Fibroblast of skin of left biceps (primary cell): ENCODE results near the gene ABHD2.
"Not testable (repeated sequence)": the region's sequence is repeated elsewhere in the genome, so short reads cannot be mapped to it uniquely, and the experiment has no call there.

ENCODE experiments used
- DNase-seq, 2 experiments: peaks; one replicate each; pipeline ENCODE4 v3.0.0-alpha.2; 2013; ENCODE audit warnings: low read depth in 2 of 2

ABHD2 gene, protein sequence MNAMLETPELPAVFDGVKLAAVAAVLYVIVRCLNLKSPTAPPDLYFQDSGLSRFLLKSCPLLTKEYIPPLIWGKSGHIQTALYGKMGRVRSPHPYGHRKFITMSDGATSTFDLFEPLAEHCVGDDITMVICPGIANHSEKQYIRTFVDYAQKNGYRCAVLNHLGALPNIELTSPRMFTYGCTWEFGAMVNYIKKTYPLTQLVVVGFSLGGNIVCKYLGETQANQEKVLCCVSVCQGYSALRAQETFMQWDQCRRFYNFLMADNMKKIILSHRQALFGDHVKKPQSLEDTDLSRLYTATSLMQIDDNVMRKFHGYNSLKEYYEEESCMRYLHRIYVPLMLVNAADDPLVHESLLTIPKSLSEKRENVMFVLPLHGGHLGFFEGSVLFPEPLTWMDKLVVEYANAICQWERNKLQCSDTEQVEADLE

DNA sequence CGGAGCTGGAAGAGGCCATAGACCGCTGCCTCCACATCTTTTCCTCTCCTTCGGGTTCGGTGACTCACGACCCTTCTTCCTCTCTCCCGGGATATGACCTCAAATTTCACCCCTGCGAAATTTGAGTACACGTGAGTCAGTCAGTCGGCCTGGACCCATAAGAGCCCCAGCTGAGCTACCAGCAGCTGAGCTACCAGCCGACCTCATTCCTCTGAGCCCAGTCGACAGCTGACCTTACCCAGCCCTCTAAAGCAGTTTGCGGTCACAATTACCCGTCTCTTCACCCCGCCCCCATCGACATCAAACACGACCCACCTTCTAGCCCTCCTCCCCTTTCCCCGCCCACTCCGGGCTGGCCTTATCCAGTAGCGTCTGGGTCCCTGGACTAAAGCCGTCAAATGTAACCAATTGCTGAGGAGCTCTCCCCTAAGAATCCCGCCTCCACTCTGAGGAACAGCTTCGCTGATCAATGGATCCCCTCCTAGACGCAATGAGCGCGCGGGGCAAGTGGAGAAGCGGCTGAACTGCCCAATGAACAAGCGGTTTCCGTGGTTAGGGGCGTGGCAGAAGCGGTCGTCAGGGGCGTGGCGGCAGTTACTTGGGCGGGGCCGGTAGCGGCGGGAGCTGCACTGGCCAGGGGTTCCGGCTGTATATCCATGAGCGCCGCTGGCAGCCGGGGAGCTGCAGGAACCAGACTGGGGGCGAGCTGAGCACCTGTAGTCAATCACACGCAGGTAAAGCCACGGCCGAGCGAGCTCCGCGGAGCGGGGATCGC lies at the start of gene ABHD2:
ABHD2 (plus strand) TSS at position 627 of the 775 bp plus-strand sequence. CDS start 27,872 bp downstream, outside the sequence.
- DNase-seq = peak; percentile 99

DNA sequence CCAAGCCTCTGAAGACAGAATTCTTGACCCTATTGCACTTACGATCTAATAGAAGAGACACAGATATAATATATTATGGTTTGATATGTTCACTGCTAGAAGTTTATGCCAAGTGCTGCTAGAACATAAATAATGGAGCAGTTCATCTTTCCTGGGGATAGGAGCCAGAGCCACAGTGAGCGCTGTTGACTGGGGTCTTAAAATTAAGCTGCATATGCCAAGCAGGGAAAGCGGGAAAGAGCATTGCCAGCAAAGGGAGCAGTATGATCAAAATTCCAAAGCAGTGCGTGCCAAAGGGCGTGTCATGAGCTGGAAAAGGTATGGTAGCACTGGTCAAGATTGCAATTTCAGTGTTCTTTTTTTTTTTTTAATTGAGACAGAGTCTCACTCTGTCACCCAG lies 49.1 kb upstream of the ABHD2 start:
- no peak for DNase-seq

DNA sequence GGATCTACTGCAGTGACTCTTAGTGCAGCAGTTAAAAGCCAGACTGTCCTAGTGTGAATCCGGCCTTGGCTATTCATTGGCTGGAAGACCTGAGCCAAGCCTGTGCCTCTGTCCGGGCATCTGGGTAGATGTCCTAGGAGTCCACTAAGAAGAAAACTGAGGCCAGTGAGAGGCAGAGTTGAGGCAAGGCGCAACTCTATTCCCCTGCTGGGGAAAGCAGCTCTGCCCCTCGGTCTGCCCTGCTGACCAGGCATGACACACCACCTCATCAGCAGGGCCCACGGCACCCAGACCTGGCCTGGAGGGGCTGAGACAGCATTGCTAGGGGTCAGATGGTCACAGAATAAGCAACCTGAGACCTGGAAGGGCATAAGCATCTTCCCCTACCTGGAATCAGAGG lies 46.7 kb upstream of the ABHD2 start:
- no peak for DNase-seq

DNA sequence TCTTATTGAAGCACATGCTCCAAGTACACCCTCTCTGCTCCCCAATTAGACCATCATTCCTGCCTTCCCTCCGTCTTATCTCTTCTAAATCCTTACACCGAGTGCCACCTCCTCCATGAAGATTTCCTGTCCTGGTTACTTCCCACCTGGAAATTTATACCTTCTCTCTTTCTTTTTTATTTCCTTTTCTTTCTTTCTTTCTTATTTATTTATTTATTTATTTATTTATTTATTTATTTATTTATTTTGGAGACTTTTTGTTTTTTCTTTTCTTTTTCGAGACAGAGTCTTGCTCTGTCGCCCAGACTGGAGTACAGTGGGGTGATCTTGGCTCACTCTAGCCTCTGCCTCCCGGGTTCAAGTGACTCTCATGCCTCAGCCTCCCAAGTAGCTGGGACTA lies 45.9 kb upstream of the ABHD2 start:
- DNase-seq = no peak

DNA sequence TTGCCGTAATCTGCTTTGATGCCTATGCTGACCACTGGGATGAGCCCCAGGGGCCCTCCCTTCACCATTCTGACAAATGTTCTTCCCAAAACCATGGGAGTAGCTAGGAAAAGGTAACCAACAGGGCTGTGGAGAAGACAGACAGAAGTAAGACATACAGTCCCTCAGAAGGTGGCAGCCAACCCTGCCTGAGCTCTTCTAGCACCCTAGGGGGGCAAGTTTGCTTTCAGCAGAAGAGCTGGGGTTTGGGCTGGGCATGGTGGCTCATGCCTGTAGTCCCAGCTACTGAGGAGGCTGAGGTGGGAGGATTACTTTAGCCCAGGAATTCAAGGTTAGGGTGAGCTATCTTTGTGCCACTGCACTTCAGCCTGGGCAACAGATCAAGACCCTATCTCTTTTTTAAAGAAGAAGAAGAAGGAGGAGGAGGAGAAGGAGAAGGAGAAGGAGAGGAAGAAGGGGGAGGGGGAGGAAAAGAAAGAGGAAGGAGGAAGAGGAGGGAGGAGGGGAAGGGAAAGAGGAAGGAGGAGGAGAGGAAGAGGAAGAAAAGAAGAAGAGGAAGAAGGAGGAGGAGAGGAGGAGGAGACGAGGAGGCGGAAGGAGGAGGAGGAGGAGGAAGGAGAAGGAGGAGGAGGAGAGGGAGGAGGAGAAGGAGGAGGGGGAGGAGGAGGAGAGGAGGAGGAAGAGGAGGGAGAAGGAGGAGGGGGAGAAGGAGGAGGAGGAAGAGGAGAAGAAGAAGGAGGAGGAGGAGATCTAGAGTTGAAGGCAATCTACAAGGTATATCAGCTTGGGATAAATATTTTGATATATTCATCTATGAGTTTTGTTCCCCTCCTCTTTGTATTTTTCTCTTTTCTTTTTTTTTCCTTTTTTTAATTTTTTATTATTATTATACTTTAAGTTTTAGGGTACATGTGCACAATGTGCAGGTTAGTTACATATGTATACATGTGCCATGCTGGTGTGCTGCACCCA lies 44.9 kb upstream of the ABHD2 start:
- no peak for DNase-seq

DNA sequence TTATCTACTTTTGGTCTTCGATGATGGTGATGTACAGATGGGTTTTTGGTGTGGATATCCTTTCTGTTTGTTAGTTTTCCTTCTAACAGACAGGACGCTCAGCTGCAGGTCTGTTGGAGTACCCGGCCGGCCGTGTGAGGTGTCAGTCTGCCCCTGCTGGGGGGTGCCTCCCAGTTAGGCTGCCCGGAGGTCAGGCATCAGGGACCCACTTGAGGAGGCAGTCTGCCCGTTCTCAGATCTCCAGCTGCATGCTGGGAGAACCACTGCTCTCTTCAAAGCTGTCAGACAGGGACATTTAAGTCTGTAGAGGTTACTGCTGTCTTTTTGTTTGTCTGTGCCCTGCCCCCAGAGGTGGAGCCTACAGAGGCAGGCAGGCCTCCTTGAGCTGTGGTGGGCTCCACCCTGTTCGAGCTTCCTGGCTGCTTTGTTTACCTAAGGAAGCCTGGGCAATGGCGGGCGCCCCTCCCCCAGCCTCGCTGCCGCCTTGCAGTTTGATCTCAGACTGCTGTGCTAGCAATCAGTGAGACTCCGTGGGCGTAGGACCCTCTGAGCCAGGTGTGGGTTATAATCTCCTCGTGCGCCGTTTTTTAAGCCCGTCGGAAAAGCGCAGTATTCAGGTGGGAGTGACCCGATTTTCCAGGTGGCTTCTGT lies 39.1 kb upstream of the ABHD2 start:
- DNase-seq = not testable (repeated sequence)

DNA sequence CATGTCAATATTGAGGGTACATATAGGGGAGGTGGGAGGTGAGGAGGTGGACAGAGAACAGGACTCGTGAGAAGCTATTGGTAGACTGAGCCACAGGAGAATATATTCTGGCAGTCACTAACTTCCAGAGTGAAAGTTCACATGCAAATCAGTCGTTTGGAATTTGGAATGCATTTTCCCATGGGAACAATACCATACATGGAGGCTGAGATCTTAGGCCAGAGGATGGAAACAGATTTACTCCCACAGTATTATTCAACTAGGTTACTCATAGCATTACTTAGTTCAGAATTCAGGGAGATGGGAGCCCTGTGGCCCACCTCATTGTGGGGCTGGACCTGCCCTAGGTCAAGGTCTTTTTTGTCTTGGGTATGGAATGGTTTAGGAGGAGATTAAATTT lies 36.4 kb upstream of the ABHD2 start:
- DNase-seq = peak; percentile 92 to 94

DNA sequence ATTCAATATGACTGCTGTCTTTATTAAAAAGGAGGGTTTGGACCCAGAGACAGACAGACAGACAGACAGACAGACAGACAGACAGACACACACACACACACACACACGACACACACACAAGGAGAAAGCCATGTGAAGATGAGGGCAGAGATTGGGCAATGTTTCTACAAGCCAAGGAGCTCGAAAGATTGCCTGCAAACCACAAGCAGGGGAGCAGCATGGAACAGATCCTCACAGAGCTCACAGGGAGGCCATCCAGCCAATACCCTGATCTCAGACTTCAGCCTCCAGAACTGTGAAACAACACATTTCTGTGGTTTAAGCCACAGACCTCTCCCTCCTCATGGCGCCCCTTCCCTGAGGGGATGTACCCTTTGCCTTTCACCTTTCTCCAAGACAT lies 35.8 kb upstream of the ABHD2 start:
- peak; percentile 96 for DNase-seq

DNA sequence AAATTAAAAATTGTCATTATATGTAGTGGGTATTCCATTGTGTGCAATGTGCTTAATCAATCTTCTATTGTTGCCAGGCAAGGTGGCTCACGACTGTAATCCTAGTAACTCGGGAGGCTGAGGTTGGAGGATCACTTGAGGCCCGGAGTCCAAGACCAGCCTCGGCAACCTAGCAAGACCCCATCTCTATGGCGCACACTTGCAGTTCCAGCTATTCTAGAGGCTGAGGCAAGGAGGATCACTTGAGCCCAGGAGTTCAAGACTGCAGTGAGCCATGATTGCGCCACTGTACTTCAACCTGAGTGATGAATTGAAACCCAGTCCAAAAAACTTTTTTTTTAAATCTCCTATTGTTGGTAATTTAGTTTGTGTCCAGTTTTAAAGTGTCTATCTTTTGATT lies 33.4 kb upstream of the ABHD2 start:
- DNase-seq = no peak

DNA sequence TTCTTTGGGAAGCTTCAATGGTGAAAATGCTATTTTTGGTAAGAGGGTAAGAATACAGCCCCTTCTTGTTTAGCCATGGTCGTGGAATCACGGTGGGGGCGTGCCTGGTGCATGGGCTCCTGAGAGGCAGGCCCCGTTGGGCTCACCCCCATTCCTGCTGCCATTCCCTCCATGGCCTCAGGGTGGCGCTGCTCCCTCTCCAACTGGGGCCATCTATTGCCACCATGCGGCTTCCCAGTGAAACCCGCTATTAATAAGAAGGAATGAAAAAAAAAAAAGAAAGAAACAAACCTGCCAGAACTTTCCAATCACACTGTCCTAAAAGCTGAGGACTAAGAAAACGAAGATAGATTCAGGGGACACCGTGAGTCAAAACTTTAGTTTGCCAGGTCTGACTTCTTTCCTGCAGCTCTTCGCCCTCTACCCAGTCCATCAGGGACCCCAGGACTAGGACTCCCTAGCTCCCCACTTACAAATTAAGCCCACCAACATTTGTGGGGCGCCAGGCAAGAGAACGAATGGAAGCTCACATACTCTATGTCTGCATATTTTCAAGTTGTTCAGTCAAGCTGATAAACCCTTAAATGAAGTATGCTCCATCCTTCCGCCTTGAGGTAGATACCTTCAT lies 30.6 kb upstream of the ABHD2 start:
- peak in 1 of 2 experiments; percentile 32 for DNase-seq

DNA sequence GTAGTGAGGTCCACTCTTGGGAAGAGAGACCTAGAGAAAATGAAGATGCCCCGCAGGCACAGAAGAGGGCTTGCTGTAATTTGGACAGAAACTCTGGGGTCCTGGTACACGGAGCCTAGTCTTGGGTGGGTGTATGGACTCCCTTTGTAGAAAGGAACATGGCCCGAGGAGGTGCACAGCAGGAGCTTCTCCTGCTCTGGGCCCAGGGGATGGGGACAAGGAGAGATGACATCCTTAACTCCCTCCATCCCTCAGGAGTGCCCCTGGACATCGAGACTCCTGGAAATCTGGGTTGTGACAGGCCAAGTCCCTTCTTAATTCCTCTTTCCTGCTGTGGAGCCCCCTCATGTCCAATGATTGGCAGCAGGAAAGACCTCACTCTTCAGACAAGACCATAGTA lies 29.9 kb upstream of the ABHD2 start:
- no peak for DNase-seq

DNA sequence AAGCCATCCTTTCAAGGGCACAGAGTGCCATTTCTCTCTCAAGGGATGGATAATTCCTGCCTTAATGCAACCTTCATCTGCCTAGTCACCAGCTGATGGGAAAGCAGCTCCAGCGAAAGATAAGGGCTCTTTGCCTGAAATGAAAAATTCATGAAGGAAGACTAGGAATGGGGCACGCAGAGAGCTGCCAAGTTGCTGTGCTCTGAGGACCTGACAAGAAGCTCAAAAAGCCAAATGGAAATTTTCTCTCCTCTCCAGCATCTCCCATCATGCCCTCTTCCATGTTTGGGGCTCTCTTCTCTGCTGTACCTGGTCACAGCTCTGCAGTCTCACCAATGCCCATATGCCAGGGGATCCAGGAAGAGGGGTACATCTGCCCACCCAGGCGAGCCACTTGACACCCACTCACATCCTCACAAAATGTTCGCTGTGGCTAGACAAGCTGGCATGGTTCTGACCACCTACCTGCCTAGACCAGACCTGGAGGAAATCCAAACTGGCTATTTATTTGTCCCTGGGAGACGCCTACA lies 29.3 kb upstream of the ABHD2 start:
- no peak for DNase-seq

DNA sequence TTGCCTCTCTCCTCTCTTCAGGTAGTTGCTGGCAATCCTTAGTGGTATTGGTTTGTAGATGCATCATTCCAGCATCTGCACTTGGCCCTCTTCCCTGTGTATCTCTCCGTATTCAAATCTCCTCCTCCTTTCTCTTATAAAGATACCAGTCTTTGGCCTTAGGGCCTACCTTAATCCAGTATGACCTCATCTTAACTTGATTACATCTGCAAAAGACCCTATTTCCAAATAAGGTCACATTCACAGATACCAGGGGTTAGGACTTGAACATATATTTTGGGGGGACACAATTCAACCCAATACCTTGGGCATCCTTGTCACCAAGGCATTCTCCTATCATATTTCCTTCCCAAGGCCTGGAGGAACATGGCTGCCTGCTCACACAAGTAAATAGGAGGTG lies 22.0 kb upstream of the ABHD2 start:
- no peak for DNase-seq

DNA sequence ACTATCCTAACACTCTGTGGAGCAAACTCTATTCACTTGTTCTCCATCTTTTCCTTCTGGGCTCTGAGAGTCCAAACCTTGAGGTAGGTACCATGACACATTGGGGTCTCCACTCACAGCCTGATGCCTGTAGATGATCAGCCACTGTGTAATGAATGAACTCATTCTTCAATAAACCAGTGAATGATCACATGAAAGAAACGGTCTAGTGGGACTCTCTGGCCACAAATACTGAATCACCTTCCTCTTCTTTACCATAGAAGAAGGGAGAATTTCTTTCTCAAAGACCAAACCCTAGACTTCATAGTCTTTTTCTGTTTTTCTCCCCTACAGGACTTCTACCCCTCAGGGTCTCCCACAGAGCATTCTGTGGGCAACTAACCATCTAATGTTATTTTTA lies 20.5 kb upstream of the ABHD2 start:
- no peak for DNase-seq

DNA sequence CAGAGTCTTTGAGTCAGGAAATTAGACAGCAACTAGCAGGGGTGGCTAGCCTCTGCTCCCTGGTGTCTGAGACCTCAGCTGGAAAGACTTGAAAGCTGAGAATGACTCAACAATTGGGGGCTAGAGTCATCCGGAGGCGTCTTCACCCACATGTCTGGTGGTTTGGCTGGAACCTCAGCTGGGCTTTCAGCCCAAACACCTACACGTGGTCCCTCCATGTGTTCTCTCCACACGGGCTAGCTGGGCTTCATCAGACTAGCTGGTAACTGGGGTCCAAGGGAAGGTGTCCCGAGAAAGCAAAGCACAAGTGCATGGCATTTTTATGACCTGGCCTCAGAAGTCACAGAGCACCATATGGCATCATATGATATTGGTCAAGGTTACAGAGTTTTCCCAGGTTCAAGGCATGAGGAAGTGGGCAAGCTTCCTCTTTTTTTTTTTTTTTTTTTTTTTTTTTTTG lies 19.9 kb upstream of the ABHD2 start:
- peak; percentile 92 to 93 for DNase-seq

DNA sequence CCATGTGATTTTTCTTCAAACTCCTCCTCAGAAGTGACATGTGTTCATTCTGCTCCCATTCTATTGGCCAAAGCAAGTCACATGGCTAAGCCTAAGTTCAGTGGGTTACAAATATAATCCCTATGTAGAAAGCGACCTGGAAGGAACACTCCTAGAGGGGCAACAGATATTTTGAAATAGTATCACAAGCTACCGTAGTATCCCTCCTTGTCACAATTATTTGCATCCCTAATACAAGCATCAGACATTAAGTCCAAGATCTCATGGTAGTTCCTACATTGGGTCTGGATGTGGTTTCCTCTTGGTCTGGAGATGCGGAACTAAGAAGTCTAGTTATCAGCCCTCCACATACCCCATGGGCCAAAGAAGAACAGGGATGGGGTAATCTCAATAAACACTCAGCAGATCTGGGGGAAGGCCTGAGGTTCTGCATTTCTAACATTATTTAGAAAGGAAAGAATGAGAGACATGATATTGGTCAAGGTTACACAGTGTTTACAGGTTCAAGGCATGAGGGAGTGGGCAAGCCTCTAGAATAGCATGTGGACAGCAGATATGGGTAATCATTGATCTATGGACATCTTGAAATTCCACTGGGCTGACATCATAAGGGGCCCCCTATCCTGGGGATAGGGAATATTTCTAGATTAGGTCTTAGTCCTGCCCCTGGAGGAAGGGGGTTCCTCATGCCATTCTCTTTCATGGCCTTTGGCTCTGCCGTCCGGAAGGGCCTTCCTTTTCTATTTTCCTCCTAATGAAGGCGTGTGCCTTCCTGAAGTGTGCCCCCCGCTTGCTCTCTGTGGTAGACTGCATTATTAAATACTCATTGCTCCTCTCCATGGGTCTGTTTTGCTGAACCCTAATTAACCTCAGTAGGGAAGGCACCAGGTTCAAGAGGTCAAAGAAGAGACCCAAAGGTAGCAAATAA lies 17.8 kb upstream of the ABHD2 start:
- no peak for DNase-seq

DNA sequence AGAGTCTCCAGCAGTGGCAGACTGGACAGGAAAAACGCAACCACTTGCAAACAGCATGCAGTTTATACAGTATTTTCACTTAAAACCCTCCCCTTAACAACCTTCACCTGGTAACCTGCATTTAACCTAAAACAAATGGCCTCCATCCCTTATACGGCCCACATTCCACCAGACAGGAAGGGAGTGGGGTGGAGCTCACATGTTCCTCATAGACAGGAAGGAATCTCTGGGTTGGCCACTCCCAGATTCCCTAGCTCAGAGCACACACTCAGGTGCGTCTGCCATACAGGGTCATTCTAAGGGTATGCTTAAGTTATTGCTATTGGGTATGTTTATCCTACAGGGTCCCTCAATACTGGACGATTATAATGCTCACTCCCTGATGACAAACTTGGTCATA lies 16.8 kb upstream of the ABHD2 start:
- no peak for DNase-seq

DNA sequence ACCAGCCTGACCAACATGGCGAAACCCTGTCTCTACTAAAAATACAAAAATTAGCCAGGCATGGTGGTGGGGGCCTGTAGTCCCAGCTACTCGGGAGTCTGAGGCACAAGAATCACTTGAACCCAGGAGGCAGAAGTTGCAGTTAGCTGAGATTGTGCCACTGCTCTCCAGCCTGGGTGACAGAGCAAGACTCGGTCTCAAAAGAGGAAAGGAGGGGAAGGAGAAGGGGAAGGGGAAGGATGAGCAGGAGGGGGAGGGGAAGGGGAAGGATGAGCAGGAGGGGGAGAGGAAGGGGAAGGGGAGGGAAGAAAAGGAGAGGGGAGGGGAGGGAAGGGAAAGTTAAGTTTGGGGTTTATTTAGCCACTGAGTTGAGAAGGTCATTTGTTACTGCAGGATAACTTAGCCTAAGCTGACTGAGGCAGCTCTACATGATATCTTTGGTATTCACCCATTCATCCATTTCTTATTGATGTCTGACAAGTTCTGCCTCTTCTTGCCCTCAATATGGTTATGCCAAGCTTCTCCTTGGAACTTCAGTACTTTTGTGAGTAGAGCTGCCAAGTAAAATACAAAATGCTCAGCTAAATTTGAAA lies 15.9 kb upstream of the ABHD2 start:
- DNase-seq = no peak

DNA sequence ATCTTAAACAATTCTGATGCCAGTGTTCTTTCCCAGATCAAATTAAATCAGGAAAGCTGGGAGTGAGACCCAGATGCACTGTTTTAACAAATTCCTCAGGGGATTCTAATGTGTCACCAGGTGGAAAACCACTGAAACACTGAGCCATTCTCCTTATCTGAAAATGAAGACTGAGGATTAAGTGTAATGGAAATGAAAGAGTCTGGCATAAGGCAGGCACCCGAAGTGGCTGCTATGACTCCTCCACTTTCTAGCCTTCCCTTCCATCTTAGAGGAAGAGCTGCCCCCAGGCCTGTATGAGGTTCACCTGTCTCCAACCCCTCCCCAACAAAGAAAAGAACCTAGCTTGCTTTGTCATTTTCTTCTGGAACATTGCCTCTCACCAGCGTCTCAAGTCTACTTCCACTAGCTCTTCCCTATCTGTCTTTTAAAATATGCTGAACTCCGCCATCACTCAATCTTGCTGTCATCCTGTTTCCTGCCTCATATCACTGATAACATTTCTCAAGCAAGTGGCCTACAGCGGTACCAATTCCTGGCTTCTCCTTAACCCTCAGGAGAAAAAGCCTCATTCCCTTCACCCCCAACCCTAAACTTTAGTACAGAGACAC lies 13.7 kb upstream of the ABHD2 start:
- DNase-seq = no peak
